Memory B cell (primary cell): ENCODE data around the gene APBA3.
"Not testable (repeated sequence)": the region's sequence is repeated elsewhere in the genome, so short reads cannot be mapped to it uniquely, and the experiment has no call there.

Source experiments
- ATAC-seq: fragments of 150-1000 bp; cut with Tn5 transposase; 2 replicates; pipeline ENCODE4 v1.10.0; 2021; ENCODE audit warnings: low read depth, mild to moderate bottlenecking, moderate library complexity
- DNase-seq, 2 donors: peaks; one replicate each; pipeline ENCODE4 v3.0.0; 2022; ENCODE audit warnings: low spot score in 2 of 2
- H3K27ac Mint-ChIP-seq: one replicate; pipeline ENCODE4 v1.8.0; 2022; ENCODE audit warnings: mild to moderate bottlenecking, moderate library complexity, mixed read lengths
- H3K27me3 Mint-ChIP-seq: one replicate; pipeline ENCODE4 v1.8.0; 2022; ENCODE audit warnings: mixed read lengths
- H3K36me3 Mint-ChIP-seq: one replicate; pipeline ENCODE4 v1.8.0; 2022; ENCODE audit warnings: mild to moderate bottlenecking, mixed read lengths
- H3K4me1 Mint-ChIP-seq: one replicate; pipeline ENCODE4 v1.8.0; 2022; ENCODE audit warnings: mixed read lengths
- H3K4me3 Mint-ChIP-seq: one replicate; pipeline ENCODE4 v1.8.0; 2022; ENCODE audit warnings: mild to moderate bottlenecking, moderate library complexity, mixed read lengths
- H3K9me3 Mint-ChIP-seq: one replicate; pipeline ENCODE4 v1.8.0; 2022; ENCODE audit warnings: mixed read lengths

Gene APBA3

DNA sequence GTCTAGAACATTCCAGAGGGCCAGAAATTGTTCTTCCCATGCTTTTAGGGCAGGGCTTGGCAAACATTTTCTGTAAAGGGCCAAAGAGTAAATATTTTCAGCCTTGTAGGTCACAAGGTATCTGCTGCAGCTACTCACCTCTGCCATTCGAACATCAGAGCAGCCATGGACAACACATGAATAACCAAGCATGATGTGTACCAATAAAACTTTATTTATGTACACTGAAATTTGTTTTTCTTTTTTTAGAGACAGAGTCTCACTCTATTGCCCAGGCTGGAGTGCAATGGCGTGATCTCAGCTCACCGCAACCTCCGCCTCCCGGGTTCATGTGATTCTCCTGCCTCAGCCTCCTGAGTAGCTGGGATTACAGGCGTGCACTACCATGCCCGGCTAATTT, 3.8 kb downstream of the APBA3 start:
- DNase-seq, H3K4me3 Mint-ChIP-seq, H3K27me3 Mint-ChIP-seq, H3K9me3 Mint-ChIP-seq, ATAC-seq, H3K36me3 Mint-ChIP-seq, H3K27ac Mint-ChIP-seq: not testable (repeated sequence)
- peaks cover 17% of the 10 kb centered on the region for H3K4me1 Mint-ChIP-seq

GRCh38 chr19:3753631-3754410, 7.7 kb downstream of the APBA3 start:
- no peaks in the 10 kb centered on the region for H3K9me3 Mint-ChIP-seq
- H3K4me3 Mint-ChIP-seq, result no peak overlapping the region
- no peaks in the 10 kb centered on the region for H3K27me3 Mint-ChIP-seq
- DNase-seq (no peak), ATAC-seq (no peak)
- no peak overlapping the region for H3K27ac Mint-ChIP-seq
- H3K4me1 Mint-ChIP-seq, result peaks cover 7% of the 10 kb centered on the region
- peaks cover 14% of the 10 kb centered on the region for H3K36me3 Mint-ChIP-seq

GRCh38 chr19:3752492-3752891, 9.0 kb downstream of the APBA3 start:
- Mint-ChIP-seq H3K27me3 (no peaks in the 10 kb centered on the region), H3K4me1 (peaks cover 7% of the 10 kb centered on the region), H3K27ac (no peak overlapping the region), H3K36me3 (peaks cover 14% of the 10 kb centered on the region), H3K4me3 (no peak overlapping the region), H3K9me3 (no peaks in the 10 kb centered on the region)
- DNase-seq (no peak), ATAC-seq (no peak)

GRCh38 chr19:3751236-3751635, 10.3 kb downstream of the APBA3 start:
- no peak for ATAC-seq
- H3K27ac Mint-ChIP-seq, result no peak overlapping the region
- H3K4me3 Mint-ChIP-seq, result no peak overlapping the region
- H3K9me3 Mint-ChIP-seq, result no peaks in the 10 kb centered on the region
- DNase-seq, result no peak
- peaks cover 7% of the 10 kb centered on the region for H3K4me1 Mint-ChIP-seq
- H3K36me3 Mint-ChIP-seq, result peaks cover 14% of the 10 kb centered on the region
- H3K27me3 Mint-ChIP-seq, result no peaks in the 10 kb centered on the region

GRCh38 chr19:3750211-3750610, 11.3 kb downstream of the APBA3 start:
- no peaks in the 10 kb centered on the region for H3K9me3 Mint-ChIP-seq
- H3K4me1 Mint-ChIP-seq, result peaks cover 4% of the 10 kb centered on the region
- DNase-seq (no peak), ATAC-seq (no peak)
- H3K27me3 Mint-ChIP-seq, result no peaks in the 10 kb centered on the region
- H3K36me3 Mint-ChIP-seq, result peaks cover 11% of the 10 kb centered on the region
- no peak overlapping the region for H3K4me3 Mint-ChIP-seq
- no peak overlapping the region for H3K27ac Mint-ChIP-seq

GRCh38 chr19:3748965-3749364, 12.5 kb downstream of the APBA3 start:
- DNase-seq (no peak), ATAC-seq (no peak)
- Mint-ChIP-seq H3K4me3 (no peak overlapping the region), H3K27me3 (no peaks in the 10 kb centered on the region), H3K9me3 (no peaks in the 10 kb centered on the region), H3K36me3 (peaks cover 6% of the 10 kb centered on the region), H3K4me1 (no peaks in the 10 kb centered on the region), H3K27ac (no peak overlapping the region)

- ATAC-seq, result no peak
- Mint-ChIP-seq H3K9me3 (no peaks in the 10 kb centered on the region), H3K36me3 (peaks cover 6% of the 10 kb centered on the region), H3K27ac (no peak overlapping the region), H3K4me3 (no peak overlapping the region), H3K4me1 (no peaks in the 10 kb centered on the region), H3K27me3 (no peaks in the 10 kb centered on the region)
- no peak for DNase-seq
Measured at GRCh38 chr19:3746371-3747056, 15.0 kb downstream of the APBA3 start.

DNA sequence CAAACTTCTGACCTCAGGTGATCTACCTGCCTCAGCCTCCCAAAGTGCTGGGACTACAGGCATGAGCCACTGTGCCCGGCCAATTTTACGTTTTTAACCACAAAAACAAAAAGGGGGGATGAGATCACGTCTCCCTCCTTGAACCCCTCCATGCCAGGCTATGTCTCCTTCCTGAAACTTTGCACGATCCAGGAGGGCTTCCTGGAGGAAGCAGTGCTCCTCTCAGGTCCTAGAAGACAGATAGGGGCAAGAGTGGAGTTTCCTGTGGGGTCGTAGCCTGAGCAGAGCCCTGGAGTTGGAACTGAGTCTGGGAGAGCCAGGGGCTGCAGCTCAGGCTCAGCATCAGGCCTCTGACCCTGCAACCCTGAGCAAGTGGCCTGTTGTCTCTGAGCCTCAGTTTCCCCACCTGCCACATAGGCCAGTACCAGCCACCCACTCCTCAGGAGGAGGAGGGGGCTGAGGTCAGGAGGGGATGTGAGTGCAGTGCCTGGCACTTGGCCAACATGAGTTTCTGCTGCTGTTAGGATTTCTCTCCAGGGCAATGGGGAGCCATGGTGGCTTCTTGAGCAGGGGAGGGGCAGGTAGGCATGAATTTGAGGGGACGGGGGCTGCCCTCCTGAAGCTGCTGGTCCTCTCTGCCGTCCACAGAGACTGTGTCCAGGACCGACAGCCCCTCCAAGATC, 16.0 kb downstream of the APBA3 start:
- no peak overlapping the region for H3K4me3 Mint-ChIP-seq
- no peaks in the 10 kb centered on the region for H3K4me1 Mint-ChIP-seq
- H3K36me3 Mint-ChIP-seq, result peaks cover 2% of the 10 kb centered on the region
- no peak overlapping the region for H3K27ac Mint-ChIP-seq
- ATAC-seq (no peak), DNase-seq (no peak)
- no peaks in the 10 kb centered on the region for H3K9me3 Mint-ChIP-seq
- H3K27me3 Mint-ChIP-seq, result no peaks in the 10 kb centered on the region

DNA sequence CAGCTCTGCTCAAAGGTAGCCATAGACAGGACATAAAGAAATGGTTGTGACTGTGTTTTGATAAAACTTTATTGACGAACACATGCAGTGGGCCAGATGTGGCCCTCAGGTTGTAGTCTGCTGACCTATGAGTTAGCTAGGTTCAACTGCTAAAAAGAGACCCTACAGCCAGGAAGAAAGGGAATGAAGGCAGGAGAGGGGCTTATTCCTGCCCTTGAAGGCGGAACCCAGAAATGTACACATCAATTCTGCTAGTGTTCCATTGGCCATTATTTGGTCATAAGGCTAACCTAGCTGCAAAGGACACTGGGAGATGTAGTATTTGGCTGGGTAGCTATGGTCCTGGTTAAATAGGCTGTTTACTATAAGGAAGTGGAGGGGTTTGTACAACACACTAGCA, 18.0 kb downstream of the APBA3 start:
- no peaks in the 10 kb centered on the region for H3K36me3 Mint-ChIP-seq
- H3K27ac Mint-ChIP-seq, result no peak overlapping the region
- H3K27me3 Mint-ChIP-seq, result no peaks in the 10 kb centered on the region
- H3K4me3 Mint-ChIP-seq, result no peak overlapping the region
- ATAC-seq, result no peak
- no peak for DNase-seq
- H3K9me3 Mint-ChIP-seq, result no peaks in the 10 kb centered on the region
- H3K4me1 Mint-ChIP-seq, result no peaks in the 10 kb centered on the region

- Mint-ChIP-seq H3K9me3 (no peaks in the 10 kb centered on the region), H3K27me3 (peaks cover 16% of the 10 kb centered on the region), H3K27ac (no peak overlapping the region), H3K4me3 (no peak overlapping the region), H3K4me1 (no peaks in the 10 kb centered on the region), H3K36me3 (no peaks in the 10 kb centered on the region)
- no peak for ATAC-seq
- DNase-seq, result no peak
Measured at GRCh38 chr19:3740431-3740830, 21.1 kb downstream of the APBA3 start.

DNA sequence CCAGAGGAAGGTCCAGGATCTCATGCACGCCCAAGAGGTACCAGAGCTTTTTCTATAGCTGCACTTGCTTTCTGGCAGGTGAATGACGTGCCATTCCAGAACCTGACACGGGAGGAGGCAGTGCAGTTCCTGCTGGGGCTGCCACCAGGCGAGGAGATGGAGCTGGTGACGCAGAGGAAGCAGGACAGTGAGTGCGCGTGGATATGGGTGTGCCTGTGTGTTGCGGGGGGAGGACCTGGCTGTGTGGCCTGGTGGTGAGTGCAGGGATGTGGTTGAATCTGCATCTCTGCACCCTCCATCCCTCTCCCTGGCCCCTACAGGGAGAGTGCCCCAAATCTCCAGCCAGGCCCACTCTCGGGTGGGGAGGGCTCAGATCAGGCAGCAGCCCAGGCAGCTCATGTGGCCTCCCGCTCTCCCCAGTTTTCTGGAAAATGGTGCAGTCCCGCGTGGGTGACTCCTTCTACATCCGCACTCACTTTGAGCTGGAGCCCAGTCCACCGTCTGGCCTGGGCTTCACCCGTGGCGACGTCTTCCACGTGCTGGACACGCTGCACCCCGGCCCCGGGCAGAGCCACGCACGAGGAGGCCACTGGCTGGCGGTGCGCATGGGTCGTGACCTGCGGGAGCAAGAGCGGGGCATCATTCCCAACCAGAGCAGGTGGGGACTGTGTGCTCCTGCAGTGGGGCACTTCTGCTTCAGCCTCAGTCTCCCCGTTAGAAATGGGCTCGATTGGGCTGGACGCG, 22.8 kb downstream of the APBA3 start:
- Mint-ChIP-seq H3K27ac (no peak overlapping the region), H3K27me3 (peaks cover 16% of the 10 kb centered on the region), H3K36me3 (no peaks in the 10 kb centered on the region), H3K4me1 (no peaks in the 10 kb centered on the region), H3K9me3 (no peaks in the 10 kb centered on the region), H3K4me3 (no peak overlapping the region)
- DNase-seq, result no peak
- no peak for ATAC-seq

DNA sequence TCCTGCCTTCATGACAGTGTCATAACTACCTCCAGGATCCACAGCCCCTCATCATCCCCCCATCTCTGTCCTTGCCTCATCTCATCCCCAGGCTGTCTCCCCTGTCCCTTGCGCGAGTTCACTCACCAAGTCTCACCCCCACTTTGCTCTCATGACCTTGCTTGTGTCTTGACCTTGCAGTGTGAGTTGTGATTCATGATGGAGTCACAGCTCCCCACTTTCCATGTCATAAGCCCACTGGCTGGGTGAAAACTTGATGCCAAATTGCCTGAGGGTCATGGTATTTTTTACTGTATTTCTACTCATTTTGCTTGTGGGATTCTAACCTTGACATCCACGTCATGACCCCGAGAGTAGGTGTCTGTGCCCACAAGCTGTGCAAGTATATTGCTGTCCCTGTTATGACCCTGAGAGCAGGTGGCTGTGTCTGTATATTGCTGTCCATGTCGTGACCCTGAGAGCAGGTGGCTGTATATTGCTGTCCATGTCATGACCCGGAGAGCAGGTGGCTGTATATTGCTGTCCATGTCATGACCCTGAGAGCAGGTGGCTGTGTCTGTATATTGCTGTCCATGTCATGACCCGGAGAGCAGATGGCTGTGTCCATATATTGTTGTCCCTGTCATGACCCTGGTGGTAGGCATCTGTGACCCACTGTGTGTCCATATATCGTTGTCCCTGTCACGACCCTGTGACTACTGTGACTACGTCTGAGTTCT, 23.8 kb downstream of the APBA3 start:
- Mint-ChIP-seq H3K27me3 (peaks cover 16% of the 10 kb centered on the region), H3K4me3 (no peak overlapping the region), H3K4me1 (no peaks in the 10 kb centered on the region), H3K9me3 (no peaks in the 10 kb centered on the region), H3K27ac (no peak overlapping the region), H3K36me3 (no peaks in the 10 kb centered on the region)
- no peak for ATAC-seq
- no peak for DNase-seq

- peaks cover 16% of the 10 kb centered on the region for H3K27me3 Mint-ChIP-seq
- H3K36me3 Mint-ChIP-seq, result no peaks in the 10 kb centered on the region
- H3K4me1 Mint-ChIP-seq, result no peaks in the 10 kb centered on the region
- H3K4me3 Mint-ChIP-seq, result no peak overlapping the region
- no peak for DNase-seq
- ATAC-seq, result no peak
- no peak overlapping the region for H3K27ac Mint-ChIP-seq
- no peaks in the 10 kb centered on the region for H3K9me3 Mint-ChIP-seq
Measured at GRCh38 chr19:3736106-3736724, 25.3 kb downstream of the APBA3 start.
